GM20000 (cell line): ENCODE measurements around the gene DUSP22.

Source experiments
- DNase-seq: peaks from one replicate; pipeline ENCODE4 v3.0.0; 2012; ENCODE audit warnings: low spot score
- CTCF ChIP-seq: IDR thresholded peaks from 2 replicates; pipeline ENCODE4 v1.5.1; 2012; ENCODE audit warnings: mild to moderate bottlenecking, control low read depth; ENCODE audit errors: extremely low read depth, missing control alignments

The DUSP22 gene

GRCh38 chr6:397056-397455, 104.8 kb downstream of the DUSP22 start:
- no peak for TF ChIP-seq CTCF

GRCh38 chr6:397604-398003, 105.3 kb downstream of the DUSP22 start:
- no peak for DNase-seq

More at GRCh38 chr6:397056-397455, 104.8 kb downstream of the DUSP22 start:
- DNase-seq: no peak

GRCh38 chr6:398065-398464, 105.8 kb downstream of the DUSP22 start:
- DNase-seq: no peak
- TF ChIP-seq CTCF: no peak

More at GRCh38 chr6:397604-398003, 105.3 kb downstream of the DUSP22 start:
- TF ChIP-seq CTCF: no peak

GRCh38 chr6:398558-399078, 106.3 kb downstream of the DUSP22 start:
- TF ChIP-seq CTCF: no peak
- no peak for DNase-seq

GRCh38 chr6:399785-400534, 107.7 kb downstream of the DUSP22 start:
- no peak for TF ChIP-seq CTCF
- peak; percentile 72 for DNase-seq

GRCh38 chr6:400815-401214, 108.5 kb downstream of the DUSP22 start:
- no peak for TF ChIP-seq CTCF
- DNase-seq: no peak
